Mucosa of descending colon (tissue), 3 donors: Measurements from ENCODE around the gene CCDC71. TPM values are rescaled to one million over a fixed set of nuclear protein-coding genes. Genes with fewer than 3 reads are reported as not detected.

Source experiments
- ATAC-seq: fragments of 200-7000 bp; cut with Tn5 transposase; one replicate; pipeline ENCODE4 v1.9.1; 2020; ENCODE audit warnings: mild to moderate bottlenecking, moderate library complexity
- DNase-seq, 3 donors: peaks; one replicate each; pipeline ENCODE4 v3.0.0-alpha.2; 2020
- H3K36me3 ChIP-seq: fragments of 200-600 bp; one replicate; pipeline ENCODE4 v1.8.0; 2021; ENCODE audit warnings: low read depth, mild to moderate bottlenecking
- H3K4me1 ChIP-seq: fragments of 200-600 bp; one replicate; pipeline ENCODE4 v1.8.0; 2021; ENCODE audit warnings: low read depth, mild to moderate bottlenecking
- H3K4me3 ChIP-seq: fragments of 200-600 bp; one replicate; pipeline ENCODE4 v1.8.0; 2021; ENCODE audit warnings: mild to moderate bottlenecking
- H3K9me3 ChIP-seq: fragments of 200-600 bp; one replicate; pipeline ENCODE4 v1.8.0; 2021; ENCODE audit warnings: mild to moderate bottlenecking
- CTCF ChIP-seq: fragments of 200-600 bp; IDR thresholded peaks from one replicate; pipeline ENCODE4 v1.8.0; 2022; ENCODE audit warnings: antibody characterized with exemption, mild to moderate bottlenecking
- intact Hi-C, 2 donors: fragments of 100-400 bp; cut with DNase I in 1 of 2; cut with micrococcal nuclease in 1 of 2; formaldehyde crosslinking; loops; one replicate each; pipeline versions ENCODE4 v1.11.0 to v1.11.1; 2022; cut with DNase I, micrococcal nuclease
- total RNA-seq, 3 donors: library from RNA; stranded (reverse); fragmentation: NEBNext Ultra II Directional in 2 of 3; extraction: Animal tissue kit (Norgen Biotek cat#: 25700) in 2 of 3; gene quantifications; one replicate each; pipeline versions ENCODE4 v1.2.1 to v1.2.4, GENCODE V29; 2021 to 2023
- donor health status: DM: no; HTN: no; CAD: no; lungs with moderate emphysema.
- donor health status: DM: no; HTN: no; CAD: no.
- donor health status: DM: no; HTN: yes; CAD: no.

Gene CCDC71
- total RNA-seq, 3 donors from 2014 or later, result 15.2 to 20.7 (median 19.9) TPM

- no peak for TF ChIP-seq CTCF
- peak overlapping the region; percentile 14 for H3K4me3 ChIP-seq
- ATAC-seq (peak; percentile 88), DNase-seq (peak; percentile 83 to 89 (median 88))
- no peaks in the 10 kb centered on the region for H3K9me3 ChIP-seq
- peaks cover 10% of the 10 kb centered on the region for H3K4me1 ChIP-seq
- intact Hi-C loops, result no loop called here
- H3K36me3 ChIP-seq, result no peaks in the 10 kb centered on the region
These were observed 32.7 kb downstream of the CCDC71 start for GRCh38 chr3:49133226-49133951.

DNA sequence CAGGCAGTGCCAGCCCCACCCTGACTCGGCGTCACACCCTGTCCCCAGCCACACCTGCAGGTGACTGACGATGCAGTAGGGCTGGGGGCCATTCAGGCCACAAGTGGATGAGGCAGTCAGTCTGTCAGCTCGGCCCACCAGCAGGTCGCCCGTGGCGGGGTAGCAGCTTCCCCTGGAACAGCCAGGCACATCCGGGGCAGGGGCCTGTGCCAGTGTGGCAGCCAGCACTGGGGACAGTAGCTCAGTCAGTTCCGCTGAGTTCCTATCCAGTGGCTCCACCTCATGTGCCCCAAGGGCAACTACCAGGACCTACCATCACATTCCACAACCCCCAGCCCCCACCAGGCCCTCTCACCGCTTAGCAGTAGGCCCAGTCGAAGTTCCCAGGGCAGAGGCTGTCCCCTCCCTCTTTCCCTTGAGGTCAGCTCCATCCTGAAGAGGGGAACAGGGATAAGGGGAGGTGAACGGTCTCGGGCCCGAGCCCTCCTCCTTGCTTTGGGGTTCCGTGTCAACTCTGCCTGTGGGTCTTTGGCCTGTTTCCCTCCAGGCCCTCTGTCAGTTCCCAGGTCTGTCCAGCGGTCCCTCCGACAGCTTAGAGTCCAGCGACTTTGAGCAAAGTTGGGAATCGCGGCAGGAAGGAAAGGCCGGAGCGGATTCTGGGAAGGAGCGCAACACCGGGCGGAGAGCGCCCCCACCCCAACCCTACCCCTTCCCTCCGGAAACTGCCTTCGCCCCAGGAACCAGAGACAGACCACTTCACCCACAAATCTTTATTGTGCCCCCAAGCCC lies 33.5 kb downstream of the CCDC71 start, which contains the start of gene LAMB2:
Gene LAMB2 (minus strand): TSS at position 614 of the 789 bp plus-strand sequence. CDS start 183 bp downstream, at position 431.
- DNase-seq (peak; percentile 72 to 81 (median 81)), ATAC-seq (peak; percentile 80)
- H3K4me3 ChIP-seq, result peak within 1 kb of the TSS; percentile 22
- H3K36me3 ChIP-seq, result no peaks in the 10 kb centered on the region
- TF ChIP-seq CTCF, result no peak
- no peaks in the 10 kb centered on the region for H3K9me3 ChIP-seq
- H3K4me1 ChIP-seq, result peaks cover 10% of the 10 kb centered on the region
- intact Hi-C loops, result no loop called here

- peak overlapping the region; percentile 22 for H3K4me3 ChIP-seq
- DNase-seq, result no peak
- intact Hi-C loops, result no loop called here
- no peak for ATAC-seq
- H3K4me1 ChIP-seq, result peaks cover 10% of the 10 kb centered on the region
- TF ChIP-seq CTCF, result no peak
- H3K36me3 ChIP-seq, result no peaks in the 10 kb centered on the region
- H3K9me3 ChIP-seq, result no peaks in the 10 kb centered on the region
These were observed 34.1 kb downstream of the CCDC71 start for GRCh38 chr3:49132073-49132436.

GRCh38 chr3:49131576-49131975 lies 34.6 kb downstream of the CCDC71 start:
- no peaks in the 10 kb centered on the region for H3K36me3 ChIP-seq
- H3K4me1 ChIP-seq, result peaks cover 10% of the 10 kb centered on the region
- no peak for TF ChIP-seq CTCF
- no peak for DNase-seq
- H3K9me3 ChIP-seq, result no peaks in the 10 kb centered on the region
- ATAC-seq, result no peak
- no peak overlapping the region for H3K4me3 ChIP-seq
- intact Hi-C loops, result no loop called here

DNA sequence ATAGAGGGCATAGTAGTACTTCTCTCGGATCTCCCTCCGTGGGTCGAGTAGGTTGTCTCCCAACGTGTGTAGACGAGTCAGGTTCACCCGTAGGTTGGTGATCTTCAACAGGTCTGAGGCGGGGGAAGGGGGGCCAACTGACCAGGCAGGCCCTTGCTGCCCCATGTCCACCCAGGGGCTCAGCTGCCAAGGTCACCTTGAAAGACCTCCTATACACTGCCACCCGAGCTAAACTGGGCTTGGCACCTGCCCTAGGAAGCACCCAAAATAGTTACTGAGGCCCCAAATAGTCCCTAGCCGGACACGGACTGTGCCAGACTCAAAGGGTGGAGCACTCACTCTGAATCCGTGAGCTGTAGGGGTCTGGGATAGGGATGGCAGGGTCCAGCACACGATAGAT lies 35.1 kb downstream of the CCDC71 start:
- DNase-seq, result no peak
- H3K4me1 ChIP-seq, result peaks cover 10% of the 10 kb centered on the region
- H3K4me3 ChIP-seq, result no peak overlapping the region
- no peak for ATAC-seq
- H3K9me3 ChIP-seq, result no peaks in the 10 kb centered on the region
- no peaks in the 10 kb centered on the region for H3K36me3 ChIP-seq
- TF ChIP-seq CTCF, result no peak
- intact Hi-C loops, result no loop called here
